A549 (cell line): Measurements from ENCODE around the gene TPCN1. TPM values are rescaled to one million over a fixed set of nuclear protein-coding genes. Genes with fewer than 3 reads are reported as not detected.

Experiments used
- ATAC-seq, 2 experiments: fragments of 200-7000 bp in 1 of 2; fragments of >200 bp in 1 of 2; cut with Nextera tagmentation in 1 of 2; cut with Tn5 transposase in 1 of 2; 3 replicates each; pipeline versions ENCODE4 v1.8.0 to v1.9.1; 2018 to 2020; ENCODE audit warnings: mild to moderate bottlenecking in 1 of 2, moderate library complexity in 1 of 2
- CTCF ChIA-PET: fragments of 300-600 bp; sonication (Branson Sonifier 250); formaldehyde crosslinking; extraction: SDS; loops from one replicate; lab custom pipeline; 2021; ENCODE audit warnings: antibody characterized with exemption, inconsistent platforms; lab: Yijun Ruan, JAX
- POLR2A ChIA-PET: fragments of 350-600 bp; formaldehyde crosslinking; extraction: SDS; loops from one replicate; lab custom pipeline; 2021; ENCODE audit warnings: antibody characterized with exemption, inconsistent platforms; lab: Yijun Ruan, JAX
- DNase-seq, 2 experiments: peaks; one replicate each; pipeline versions ENCODE4 v3.0.0 to v3.0.0-alpha.2; 2011 to 2016; ENCODE audit warnings: low read depth in 1 of 2, low spot score in 1 of 2
- FAIRE-seq: peaks from 2 replicates; lab custom pipeline; 2011; peaks lifted over from hg19 to GRCh38; lab: Jason Lieb, UNC
- H3K27ac ChIP-seq, 2 experiments: fragments of >200 bp; sonication (Bioruptor Twin); formaldehyde crosslinking; 3 replicates each; pipeline ENCODE4 v1.5.1; 2016 to 2017
- H3K4me1 ChIP-seq: fragments of >200 bp; sonication (Bioruptor Twin); formaldehyde crosslinking; 3 replicates; pipeline ENCODE4 v1.6.1; 2016
- H3K4me2 ChIP-seq: fragments of >200 bp; sonication (Bioruptor Twin); formaldehyde crosslinking; 3 replicates; pipeline ENCODE4 v1.6.1; 2016
- H3K4me3 ChIP-seq: fragments of >200 bp; sonication (Bioruptor Twin); formaldehyde crosslinking; 3 replicates; pipeline ENCODE4 v1.5.1; 2016
- H3K9me3 ChIP-seq: fragments of >200 bp; sonication (Bioruptor Twin); formaldehyde crosslinking; 3 replicates; pipeline ENCODE4 v1.6.1; 2016
- BHLHE40 ChIP-seq: IDR thresholded peaks from 2 replicates; pipeline ENCODE4 v1.6.1; 2012; ENCODE audit warnings: low read depth, low read length, inconsistent platforms
- CEBPB ChIP-seq, 2 experiments: fragments of >200 bp in 1 of 2; sonication (Bioruptor Twin) in 1 of 2; formaldehyde crosslinking in 1 of 2; IDR thresholded peaks; 2 replicates each; pipeline ENCODE4 v1.6.1; 2012 to 2016
- CHD4 ChIP-seq: fragments of 200-600 bp; sonication (generic); IDR thresholded peaks from 2 replicates; pipeline ENCODE4 v1.6.1; 2016; ENCODE audit warnings: antibody characterized with exemption, mild to moderate bottlenecking, borderline replicate concordance
- EHMT2 ChIP-seq: fragments of 200-600 bp; sonication (generic); IDR thresholded peaks from 2 replicates; pipeline ENCODE4 v1.6.1; 2016; ENCODE audit warnings: antibody characterized with exemption, low read depth, mild to moderate bottlenecking, moderate library complexity
- EP300 ChIP-seq, 2 experiments: fragments of >200 bp; sonication (Bioruptor Twin); formaldehyde crosslinking; IDR thresholded peaks; 2 replicates in 1 of 2; 3 replicates in 1 of 2; pipeline ENCODE4 v1.6.1; 2016 to 2017
- FOXS1 ChIP-seq: fragments of 250-450 bp; sonication (Bioruptor Pico); IDR thresholded peaks from 2 replicates; pipeline ENCODE4 v1.5.0; 2020; ENCODE audit warnings: mild to moderate bottlenecking, moderate library complexity
- GATA3 ChIP-seq: IDR thresholded peaks from 2 replicates; pipeline ENCODE4 v1.6.1; 2012; ENCODE audit warnings: borderline replicate concordance
- HOXA7 ChIP-seq: fragments of 250-450 bp; sonication (Bioruptor Pico); IDR thresholded peaks from 2 replicates; pipeline ENCODE4 v1.5.0; 2020; ENCODE audit warnings: mild to moderate bottlenecking, moderate library complexity
- HOXB13 ChIP-seq: fragments of 250-450 bp; sonication (Bioruptor Pico); IDR thresholded peaks from 2 replicates; pipeline ENCODE4 v1.5.0; 2020; ENCODE audit warnings: low read depth, mild to moderate bottlenecking, moderate library complexity
- KDM5A ChIP-seq: fragments of 200-600 bp; sonication (generic); IDR thresholded peaks from 2 replicates; pipeline ENCODE4 v1.6.1; 2016; ENCODE audit warnings: antibody characterized with exemption, mild to moderate bottlenecking
- MAZ ChIP-seq: fragments of 150-350 bp; IDR thresholded peaks from 2 replicates; pipeline ENCODE4 v1.6.1; 2014; ENCODE audit warnings: antibody characterized with exemption, low read depth, low read length, borderline replicate concordance
- MYC ChIP-seq: IDR thresholded peaks from 2 replicates; pipeline ENCODE4 v1.6.1; 2012; ENCODE audit warnings: mild to moderate bottlenecking, inconsistent platforms, low read length, improper control_type of control experiment, borderline replicate concordance
- NFE2L2 ChIP-seq: fragments of 150-350 bp; conservative IDR thresholded peaks from 2 replicates; pipeline ENCODE4 v1.6.1; 2014; ENCODE audit warnings: low read length
- NPAS2 ChIP-seq: fragments of 250-450 bp; sonication (Bioruptor Pico); IDR thresholded peaks from 2 replicates; pipeline ENCODE4 v1.8.0; 2022; ENCODE audit warnings: mild to moderate bottlenecking, moderate library complexity, borderline replicate concordance
- NR3C1 ChIP-seq: fragments of >200 bp; sonication (Bioruptor Twin); formaldehyde crosslinking; IDR thresholded peaks from 3 replicates; pipeline ENCODE4 v1.6.1; 2017
- PHF8 ChIP-seq: fragments of 200-600 bp; sonication (generic); IDR thresholded peaks from 2 replicates; pipeline ENCODE4 v1.6.1; 2016; ENCODE audit warnings: low read depth, mild to moderate bottlenecking, antibody characterized with exemption, moderate library complexity, borderline replicate concordance
- RARB ChIP-seq: fragments of 250-450 bp; sonication (Bioruptor Pico); IDR thresholded peaks from 2 replicates; pipeline ENCODE4 v1.8.0; 2021; ENCODE audit warnings: mild to moderate bottlenecking, moderate library complexity
- SMC3 ChIP-seq: fragments of >200 bp; sonication (Bioruptor Twin); formaldehyde crosslinking; IDR thresholded peaks from 3 replicates; pipeline ENCODE4 v1.6.1; 2018; ENCODE audit warnings: inconsistent platforms
- TFCP2L1 ChIP-seq: fragments of 250-450 bp; sonication (Bioruptor Pico); IDR thresholded peaks from 2 replicates; pipeline ENCODE4 v1.5.0; 2021; ENCODE audit warnings: mild to moderate bottlenecking
- TP53 ChIP-seq: fragments of 250-450 bp; sonication (Bioruptor Pico); IDR thresholded peaks from 2 replicates; pipeline ENCODE4 v1.5.0; 2021; ENCODE audit warnings: mild to moderate bottlenecking, moderate library complexity
- ZC3H11A ChIP-seq: fragments of 450-650 bp; IDR thresholded peaks from 2 replicates; pipeline ENCODE4 v1.6.1; 2014; ENCODE audit warnings: antibody characterized with exemption, mild to moderate bottlenecking
- ZFP36 ChIP-seq: fragments of 450-650 bp; IDR thresholded peaks from 2 replicates; pipeline ENCODE4 v1.6.1; 2014; ENCODE audit warnings: borderline replicate concordance; ENCODE audit not compliant: partially characterized antibody
- WGBS: methylation state at CpG from one replicate; pipeline ENCODE4 v1.1.6; 2017; ENCODE audit errors: missing lambda C conversion rate; 5-methylcytosine and 5-hydroxymethylcytosine counted together
- polyA plus RNA-seq, 4 experiments: library from polyadenylated mRNA; depleted of rRNA in 3 of 4; stranded (reverse); fragments of >200 nt; fragmentation: RNase III in 1 of 4; extraction: RNeasy Plus Mini Kit Qiagen cat#74134 plus additional on column Dnase treatment in 1 of 4; gene quantifications; 2 replicates in 3 of 4; 3 replicates in 1 of 4; pipeline ENCODE4 v1.2.3, GENCODE V29; 2011 to 2017
- TF ChIP-seq, protein P1 (sequence below): fragments of 450-650 bp; IDR thresholded peaks from 2 replicates; pipeline ENCODE4 v1.6.1; 2014; ENCODE audit warnings: antibody characterized with exemption
- TF ChIP-seq, protein P2 (sequence below): fragments of 200-600 bp; sonication (generic); IDR thresholded peaks from 2 replicates; pipeline ENCODE4 v1.6.1; 2016; ENCODE audit warnings: antibody characterized with exemption, mild to moderate bottlenecking, moderate library complexity
- TF ChIP-seq, protein P3 (sequence below): IDR thresholded peaks from 2 replicates; pipeline ENCODE4 v1.6.1; 2012
- TF ChIP-seq, protein P4 (sequence below): fragments of 250-450 bp; sonication (Bioruptor Pico); IDR thresholded peaks from 2 replicates; pipeline ENCODE4 v1.5.0; 2020; ENCODE audit warnings: low read depth, mild to moderate bottlenecking, moderate library complexity
- TF ChIP-seq, protein P5 (sequence below): fragments of >200 bp; sonication (Bioruptor Twin); formaldehyde crosslinking; IDR thresholded peaks from 2 replicates; pipeline ENCODE4 v1.6.1; 2016

The TPCN1 gene
- polyA plus RNA-seq, 2 of the 4 experiments (the other 2 are of a cell fraction): 21.9 to 24.1 TPM

DNA sequence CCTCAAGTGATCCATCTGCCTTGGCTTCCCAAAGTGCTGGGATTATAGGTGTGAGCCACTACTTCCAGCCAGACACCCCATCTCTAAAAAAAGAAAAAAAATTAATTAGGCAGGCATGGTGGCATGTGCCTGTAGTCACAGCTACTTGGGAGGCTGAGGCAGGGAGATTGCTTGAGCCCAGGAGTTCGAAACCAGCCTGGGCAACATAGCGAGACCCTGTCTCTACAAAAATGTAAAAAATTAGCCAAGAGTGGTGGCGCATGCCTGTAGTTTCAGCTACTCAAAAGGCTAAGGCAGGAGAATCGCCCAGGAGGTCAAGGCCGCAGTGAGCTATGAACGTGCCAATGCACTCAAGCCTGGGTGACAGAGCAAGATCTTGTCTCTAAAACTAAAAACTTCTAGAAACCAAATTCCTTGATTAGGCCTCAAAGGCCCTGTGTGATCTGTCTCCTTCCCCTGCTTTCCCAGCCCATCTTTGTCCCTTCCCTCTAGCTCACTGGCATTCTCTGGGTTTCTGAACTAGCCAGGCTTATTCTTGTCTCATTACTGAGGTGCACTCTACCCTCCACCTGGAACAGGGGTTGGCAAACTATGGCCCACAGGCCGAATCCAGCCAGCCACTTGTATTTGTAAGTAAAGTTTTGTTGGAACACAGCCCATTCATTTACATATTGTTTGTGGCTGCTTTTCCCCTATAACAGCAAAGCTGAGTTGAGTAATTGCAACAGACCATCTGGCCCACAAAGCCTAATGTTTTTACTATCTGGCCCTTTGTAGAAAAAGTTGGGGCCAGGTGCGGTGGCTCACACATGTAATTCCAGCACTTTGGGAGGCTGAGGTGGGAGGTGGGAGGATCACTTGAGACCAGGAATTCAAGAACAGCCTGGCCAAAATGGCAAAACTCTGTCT is 17.2 kb upstream of the TPCN1 start:
- TF ChIP-seq RARB (CRISPR knock-in tag): no peak
- TF ChIP-seq, protein P1, sequence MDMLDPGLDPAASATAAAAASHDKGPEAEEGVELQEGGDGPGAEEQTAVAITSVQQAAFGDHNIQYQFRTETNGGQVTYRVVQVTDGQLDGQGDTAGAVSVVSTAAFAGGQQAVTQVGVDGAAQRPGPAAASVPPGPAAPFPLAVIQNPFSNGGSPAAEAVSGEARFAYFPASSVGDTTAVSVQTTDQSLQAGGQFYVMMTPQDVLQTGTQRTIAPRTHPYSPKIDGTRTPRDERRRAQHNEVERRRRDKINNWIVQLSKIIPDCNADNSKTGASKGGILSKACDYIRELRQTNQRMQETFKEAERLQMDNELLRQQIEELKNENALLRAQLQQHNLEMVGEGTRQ: no peak
- TF ChIP-seq PHF8: no peak
- no peak for TF ChIP-seq HOXA7 (CRISPR knock-in tag)
- TF ChIP-seq, protein P2, sequence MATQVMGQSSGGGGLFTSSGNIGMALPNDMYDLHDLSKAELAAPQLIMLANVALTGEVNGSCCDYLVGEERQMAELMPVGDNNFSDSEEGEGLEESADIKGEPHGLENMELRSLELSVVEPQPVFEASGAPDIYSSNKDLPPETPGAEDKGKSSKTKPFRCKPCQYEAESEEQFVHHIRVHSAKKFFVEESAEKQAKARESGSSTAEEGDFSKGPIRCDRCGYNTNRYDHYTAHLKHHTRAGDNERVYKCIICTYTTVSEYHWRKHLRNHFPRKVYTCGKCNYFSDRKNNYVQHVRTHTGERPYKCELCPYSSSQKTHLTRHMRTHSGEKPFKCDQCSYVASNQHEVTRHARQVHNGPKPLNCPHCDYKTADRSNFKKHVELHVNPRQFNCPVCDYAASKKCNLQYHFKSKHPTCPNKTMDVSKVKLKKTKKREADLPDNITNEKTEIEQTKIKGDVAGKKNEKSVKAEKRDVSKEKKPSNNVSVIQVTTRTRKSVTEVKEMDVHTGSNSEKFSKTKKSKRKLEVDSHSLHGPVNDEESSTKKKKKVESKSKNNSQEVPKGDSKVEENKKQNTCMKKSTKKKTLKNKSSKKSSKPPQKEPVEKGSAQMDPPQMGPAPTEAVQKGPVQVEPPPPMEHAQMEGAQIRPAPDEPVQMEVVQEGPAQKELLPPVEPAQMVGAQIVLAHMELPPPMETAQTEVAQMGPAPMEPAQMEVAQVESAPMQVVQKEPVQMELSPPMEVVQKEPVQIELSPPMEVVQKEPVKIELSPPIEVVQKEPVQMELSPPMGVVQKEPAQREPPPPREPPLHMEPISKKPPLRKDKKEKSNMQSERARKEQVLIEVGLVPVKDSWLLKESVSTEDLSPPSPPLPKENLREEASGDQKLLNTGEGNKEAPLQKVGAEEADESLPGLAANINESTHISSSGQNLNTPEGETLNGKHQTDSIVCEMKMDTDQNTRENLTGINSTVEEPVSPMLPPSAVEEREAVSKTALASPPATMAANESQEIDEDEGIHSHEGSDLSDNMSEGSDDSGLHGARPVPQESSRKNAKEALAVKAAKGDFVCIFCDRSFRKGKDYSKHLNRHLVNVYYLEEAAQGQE: no peak
- TF ChIP-seq MYC: no peak
- TF ChIP-seq ZFP36: no peak
- TF ChIP-seq, protein P3, sequence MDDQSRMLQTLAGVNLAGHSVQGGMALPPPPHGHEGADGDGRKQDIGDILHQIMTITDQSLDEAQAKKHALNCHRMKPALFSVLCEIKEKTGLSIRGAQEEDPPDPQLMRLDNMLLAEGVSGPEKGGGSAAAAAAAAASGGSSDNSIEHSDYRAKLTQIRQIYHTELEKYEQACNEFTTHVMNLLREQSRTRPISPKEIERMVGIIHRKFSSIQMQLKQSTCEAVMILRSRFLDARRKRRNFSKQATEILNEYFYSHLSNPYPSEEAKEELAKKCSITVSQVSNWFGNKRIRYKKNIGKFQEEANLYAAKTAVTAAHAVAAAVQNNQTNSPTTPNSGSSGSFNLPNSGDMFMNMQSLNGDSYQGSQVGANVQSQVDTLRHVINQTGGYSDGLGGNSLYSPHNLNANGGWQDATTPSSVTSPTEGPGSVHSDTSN: no peak
- no peak for TF ChIP-seq KDM5A
- TF ChIP-seq TFCP2L1 (CRISPR knock-in tag): no peak
- ChIA-PET POLR2A (interaction anchor here (0.8 kb wide), 1 partner anchor 17 kb away, joined by 4 read pairs; the partner anchor contains the start of gene TPCN1), CTCF (interaction anchor here (1.0 to 4.0 kb wide), 6 partner anchors 8 to 221 kb away, joined by 3 to 12 read pairs (median 3); no protein-coding TSS in a partner anchor)
- no peaks in the 10 kb centered on the region for H3K4me1 ChIP-seq
- 0 out of 6 replicates have a peak overlapping the region, but pooled peaks of 1 of the 2 experiments have one; percentile 4 for H3K27ac ChIP-seq
- H3K9me3 ChIP-seq: no peaks in the 10 kb centered on the region
- DNase-seq: no peak
- ATAC-seq: no peak
- 90% methylated on average over 8 of the region's 8 CpGs for WGBS
- FAIRE-seq: no peak
- no peak overlapping the region for H3K4me2 ChIP-seq
- no peak overlapping the region for H3K4me3 ChIP-seq

DNA sequence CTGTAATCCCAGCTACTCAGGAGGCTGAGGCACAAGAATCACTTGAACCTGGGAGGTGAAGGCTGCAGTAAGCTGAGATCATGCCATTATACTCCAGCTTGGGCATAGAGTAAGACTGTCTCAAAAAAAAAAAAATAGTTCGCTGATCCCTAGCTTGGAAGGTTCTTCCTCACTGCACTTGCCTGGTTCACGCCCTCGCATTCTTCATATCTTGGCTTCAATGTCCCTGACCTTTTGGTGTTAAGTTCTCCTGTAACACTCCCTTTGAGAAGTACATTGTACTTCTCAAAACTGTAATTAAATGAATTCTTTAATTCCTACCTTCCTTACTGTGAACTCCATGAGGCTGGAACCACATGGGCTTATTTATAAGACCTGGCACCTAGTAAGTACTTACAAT is 16.5 kb upstream of the TPCN1 start:
- no peaks in the 10 kb centered on the region for H3K9me3 ChIP-seq
- WGBS: 79% methylated on average over 3 of the region's 3 CpGs
- DNase-seq (no peak), FAIRE-seq (no peak), ATAC-seq (peak in 1 of 2 experiments; percentile 16; a peak in 2 of 6 replicates)
- no peak overlapping the region for H3K4me3 ChIP-seq
- 0 out of 6 replicates have a peak overlapping the region, but pooled peaks of 1 of the 2 experiments have one; percentile 4 for H3K27ac ChIP-seq
- H3K4me1 ChIP-seq: no peaks in the 10 kb centered on the region
- H3K4me2 ChIP-seq: no peak overlapping the region
- POLR2A ChIA-PET: no interaction called here
- TF ChIP-seq, protein P4, sequence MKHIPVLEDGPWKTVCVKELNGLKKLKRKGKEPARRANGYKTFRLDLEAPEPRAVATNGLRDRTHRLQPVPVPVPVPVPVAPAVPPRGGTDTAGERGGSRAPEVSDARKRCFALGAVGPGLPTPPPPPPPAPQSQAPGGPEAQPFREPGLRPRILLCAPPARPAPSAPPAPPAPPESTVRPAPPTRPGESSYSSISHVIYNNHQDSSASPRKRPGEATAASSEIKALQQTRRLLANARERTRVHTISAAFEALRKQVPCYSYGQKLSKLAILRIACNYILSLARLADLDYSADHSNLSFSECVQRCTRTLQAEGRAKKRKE: no peak
- TF ChIP-seq CHD4 (no peak), NFE2L2 (no peak), BHLHE40 (no peak), NR3C1 (no peak), MAZ (no peak), GATA3 (no peak), NPAS2 (no peak), EHMT2 (no peak), ZC3H11A (no peak), TP53 (CRISPR knock-in tag) (no peak), HOXB13 (CRISPR knock-in tag) (no peak), RARB (CRISPR knock-in tag) (no peak), SMC3 (no peak), CEBPB (IDR thresholded peaks at IDR 0.05) (no peak), FOXS1 (CRISPR knock-in tag) (no peak), EP300 (IDR thresholded peaks at IDR 0.05) (no peak)
- TF ChIP-seq, protein P5, sequence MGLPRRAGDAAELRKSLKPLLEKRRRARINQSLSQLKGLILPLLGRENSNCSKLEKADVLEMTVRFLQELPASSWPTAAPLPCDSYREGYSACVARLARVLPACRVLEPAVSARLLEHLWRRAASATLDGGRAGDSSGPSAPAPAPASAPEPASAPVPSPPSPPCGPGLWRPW: no peak
- TF ChIP-seq, protein P3: no peak
- CTCF ChIA-PET: interaction anchor here (1.0 to 2.1 kb wide), 5 partner anchors 9 to 107 kb away, joined by 3 to 9 read pairs (median 3); no protein-coding TSS in a partner anchor
